ENCODE results near the gene GRPEL1. TPM values are rescaled to one million over a fixed set of nuclear protein-coding genes. Genes with fewer than 3 reads are reported as not detected.
"Not testable (repeated sequence)": the region's sequence is repeated elsewhere in the genome, so short reads cannot be mapped to it uniquely, and the experiment has no call there.

The GRPEL1 gene
- total RNA-seq, 3 donors from 2014 or later (not counting 1 experiment from before 2014, with no cell fraction given), result 20.1 to 37.8 (median 36.8) TPM

GRCh38 chr4:7083597-7084563 is 16.0 kb upstream of the GRPEL1 start:
- Mint-ChIP-seq H3K4me3 (no peak overlapping the region), H3K36me3 (peaks cover 10% of the 10 kb centered on the region), H3K4me1 (no peaks in the 10 kb centered on the region), H3K9me3 (no peaks in the 10 kb centered on the region), H3K27ac (no peak overlapping the region), H3K27me3 (ENCODE audit: low read depth in 2 of 2) (peaks cover 38 to 57% of the 10 kb centered on the region in 2 donors)
- H3K27ac ChIP-seq (ENCODE audit: low read length), result no peak overlapping the region
- peaks cover 22% of the 10 kb centered on the region for H3K27me3 ChIP-seq (ENCODE audit: control insufficient read depth, insufficient read depth, low read length)
- TF ChIP-seq CTCF (IDR thresholded peaks at IDR 0.05), result no peak
- no peak overlapping the region for H3K4me3 ChIP-seq (ENCODE audit: low read length)
- H3K9me3 ChIP-seq (ENCODE audit: control insufficient read depth, insufficient read depth, low read length), result peaks cover 2% of the 10 kb centered on the region
- no peaks in the 10 kb centered on the region for H3K36me3 ChIP-seq (ENCODE audit: control insufficient read depth, insufficient read depth, low read length)
- ATAC-seq (no peak), DNase-seq (no peak)
- WGBS (ENCODE audit: insufficient coverage), result 72% methylated on average over 9 of the region's 9 CpGs
- intact Hi-C loops (cut with micrococcal nuclease), result no loop called here
- H3K4me1 ChIP-seq (ENCODE audit: control insufficient read depth, insufficient read depth, low read length), result no peaks in the 10 kb centered on the region

- H3K9me3 Mint-ChIP-seq; H3K27ac Mint-ChIP-seq; H3K9me3 ChIP-seq (ENCODE audit: control insufficient read depth, insufficient read depth, low read length); H3K27ac ChIP-seq (ENCODE audit: low read length); H3K4me1 Mint-ChIP-seq; DNase-seq; H3K4me3 Mint-ChIP-seq; H3K4me1 ChIP-seq (ENCODE audit: control insufficient read depth, insufficient read depth, low read length); H3K4me3 ChIP-seq (ENCODE audit: low read length); H3K36me3 ChIP-seq (ENCODE audit: control insufficient read depth, insufficient read depth, low read length); ATAC-seq; intact Hi-C loops (cut with micrococcal nuclease): not testable (repeated sequence)
- peaks cover 12% of the 10 kb centered on the region for H3K27me3 ChIP-seq (ENCODE audit: control insufficient read depth, insufficient read depth, low read length)
- Mint-ChIP-seq H3K27me3 (ENCODE audit: low read depth in 2 of 2) (peaks cover 35 to 37% of the 10 kb centered on the region in 2 donors), H3K36me3 (peaks cover 10% of the 10 kb centered on the region)
- WGBS (ENCODE audit: insufficient coverage), result 75% methylated on average over 2 of the region's 2 CpGs
These were observed 12.0 kb upstream of the GRPEL1 start for GRCh38 chr4:7079909-7080308.

- H3K9me3 ChIP-seq (ENCODE audit: control insufficient read depth, insufficient read depth, low read length); H3K4me1 Mint-ChIP-seq; ATAC-seq; H3K4me3 Mint-ChIP-seq; H3K9me3 Mint-ChIP-seq; H3K4me3 ChIP-seq (ENCODE audit: low read length); DNase-seq; H3K27ac Mint-ChIP-seq; H3K27ac ChIP-seq (ENCODE audit: low read length); intact Hi-C loops (cut with micrococcal nuclease); H3K36me3 ChIP-seq (ENCODE audit: control insufficient read depth, insufficient read depth, low read length); H3K4me1 ChIP-seq (ENCODE audit: control insufficient read depth, insufficient read depth, low read length): not testable (repeated sequence)
- H3K27me3 ChIP-seq (ENCODE audit: control insufficient read depth, insufficient read depth, low read length), result peaks cover 12% of the 10 kb centered on the region
- H3K27me3 Mint-ChIP-seq (ENCODE audit: low read depth in 2 of 2), result peaks cover 32 to 33% of the 10 kb centered on the region in 2 donors
- H3K36me3 Mint-ChIP-seq, result peaks cover 10% of the 10 kb centered on the region
These were observed 11.6 kb upstream of the GRPEL1 start for GRCh38 chr4:7079483-7079882.

GRCh38 chr4:7078025-7078424 is 10.2 kb upstream of the GRPEL1 start:
- H3K4me3 ChIP-seq (ENCODE audit: low read length), result no peak overlapping the region
- DNase-seq (no peak), ATAC-seq (no peak)
- intact Hi-C loops (cut with micrococcal nuclease), result no loop called here
- H3K4me1 Mint-ChIP-seq, result no peaks in the 10 kb centered on the region
- TF ChIP-seq CTCF (IDR thresholded peaks at IDR 0.05), result no peak
- H3K27me3 Mint-ChIP-seq (ENCODE audit: low read depth in 2 of 2), result peaks cover 22 to 23% of the 10 kb centered on the region in 2 donors
- 78% methylated on average over 5 of the region's 5 CpGs for WGBS (ENCODE audit: insufficient coverage)
- H3K27ac ChIP-seq (ENCODE audit: low read length), result no peak overlapping the region
- H3K27ac Mint-ChIP-seq, result no peak overlapping the region
- no peaks in the 10 kb centered on the region for H3K36me3 ChIP-seq (ENCODE audit: control insufficient read depth, insufficient read depth, low read length)
- peaks cover 10% of the 10 kb centered on the region for H3K36me3 Mint-ChIP-seq
- no peaks in the 10 kb centered on the region for H3K9me3 Mint-ChIP-seq
- no peaks in the 10 kb centered on the region for H3K9me3 ChIP-seq (ENCODE audit: control insufficient read depth, insufficient read depth, low read length)
- no peak overlapping the region for H3K4me3 Mint-ChIP-seq
- H3K4me1 ChIP-seq (ENCODE audit: control insufficient read depth, insufficient read depth, low read length), result no peaks in the 10 kb centered on the region
- peaks cover 4% of the 10 kb centered on the region for H3K27me3 ChIP-seq (ENCODE audit: control insufficient read depth, insufficient read depth, low read length)

All from natural killer cell (primary cell).